ENCODE data around the gene SH3TC1. TPM values are rescaled to one million over a fixed set of nuclear protein-coding genes. Genes with fewer than 3 reads are reported as not detected.

The SH3TC1 gene
- total RNA-seq, 4 donors from 2014 or later: 15.0 to 78.6 (median 41.4) TPM

GRCh38 chr4:8262637-8263322, 63.7 kb downstream of the SH3TC1 start:
- in situ Hi-C loops (cut with MboI; ENCODE audit: low pct_ligation_motif_present in 1 of 4, low pct_unique_long_range_greater_than_20kb in 1 of 4, low sequenced_read_pairs in 3 of 4): no loop called here
- DNase-seq: no peak

GRCh38 chr4:8263397-8263796, 64.3 kb downstream of the SH3TC1 start:
- WGBS, 2 donors (ENCODE audit: low coverage in 1 of 2): 69 to 76% methylated on average over 10 of the region's 10 CpGs
- peaks cover 0 to 11% (median 3%) of the 10 kb centered on the region in 4 donors for H3K4me1 ChIP-seq
- H3K27ac ChIP-seq: no peak overlapping the region
- intact Hi-C loops (cut with DNase I; ENCODE audit: low total_unique reads): no loop called here
- no peaks in the 10 kb centered on the region for H3K9me3 ChIP-seq
- no peaks in the 10 kb centered on the region for H3K36me3 ChIP-seq
- no peak overlapping the region for H3K4me3 ChIP-seq
- DNase-seq: no peak
- TF ChIP-seq CTCF (IDR thresholded peaks at IDR 0.05): no peak
- TF ChIP-seq POLR2AphosphoS5 (IDR thresholded peaks at IDR 0.05): no peak
- TF ChIP-seq EP300 (IDR thresholded peaks at IDR 0.05; ENCODE audit: low read depth): no peak
- no peak for TF ChIP-seq POLR2A (IDR thresholded peaks at IDR 0.05)
- peaks cover 4% of the 10 kb centered on the region for H3K27me3 ChIP-seq
- in situ Hi-C loops (cut with MboI; ENCODE audit: low pct_ligation_motif_present in 1 of 4, low pct_unique_long_range_greater_than_20kb in 1 of 4, low sequenced_read_pairs in 3 of 4): no loop called here

More at GRCh38 chr4:8262637-8263322, 63.7 kb downstream of the SH3TC1 start:
- no peak overlapping the region for H3K27ac ChIP-seq
- no peaks in the 10 kb centered on the region for H3K36me3 ChIP-seq
- peaks cover 0 to 11% (median 3%) of the 10 kb centered on the region in 4 donors for H3K4me1 ChIP-seq
- intact Hi-C loops (cut with DNase I; ENCODE audit: low total_unique reads): no loop called here
- TF ChIP-seq POLR2AphosphoS5 (IDR thresholded peaks at IDR 0.05) (no peak), EP300 (IDR thresholded peaks at IDR 0.05; ENCODE audit: low read depth) (no peak), CTCF (IDR thresholded peaks at IDR 0.05) (no peak), POLR2A (IDR thresholded peaks at IDR 0.05) (no peak)
- 81% methylated on average over 22 of the region's 23 CpGs; no CpG with 5 or more reads in 1 of the 2 donors for WGBS, 2 donors (ENCODE audit: low coverage in 1 of 2)
- H3K9me3 ChIP-seq: no peaks in the 10 kb centered on the region
- no peaks in the 10 kb centered on the region for H3K27me3 ChIP-seq
- no peak overlapping the region for H3K4me3 ChIP-seq

GRCh38 chr4:8264106-8264505, 65.0 kb downstream of the SH3TC1 start:
- Histone ChIP-seq H3K4me3 (no peak overlapping the region), H3K36me3 (no peaks in the 10 kb centered on the region), H3K27ac (no peak overlapping the region), H3K9me3 (no peaks in the 10 kb centered on the region), H3K4me1 (peaks cover 0 to 13% (median 3%) of the 10 kb centered on the region in 4 donors), H3K27me3 (peaks cover 9% of the 10 kb centered on the region)
- in situ Hi-C loops (cut with MboI; ENCODE audit: low pct_ligation_motif_present in 1 of 4, low pct_unique_long_range_greater_than_20kb in 1 of 4, low sequenced_read_pairs in 3 of 4): no loop called here
- TF ChIP-seq CTCF (IDR thresholded peaks at IDR 0.05) (no peak), POLR2A (IDR thresholded peaks at IDR 0.05) (no peak), POLR2AphosphoS5 (IDR thresholded peaks at IDR 0.05) (no peak), EP300 (IDR thresholded peaks at IDR 0.05; ENCODE audit: low read depth) (no peak)
- WGBS, 2 donors (ENCODE audit: low coverage in 1 of 2): 83% methylated on average over 14 of the region's 14 CpGs; no CpG with 5 or more reads in 1 of the 2 donors
- intact Hi-C loops (cut with DNase I; ENCODE audit: low total_unique reads): no loop called here
- DNase-seq: no peak

- WGBS, 2 donors (ENCODE audit: low coverage in 1 of 2): 55 to 75% methylated on average over 4 to 20 of the region's 20 CpGs
- DNase-seq: no peak
- no peak for TF ChIP-seq POLR2A (IDR thresholded peaks at IDR 0.05)
- TF ChIP-seq POLR2AphosphoS5 (IDR thresholded peaks at IDR 0.05): no peak
- TF ChIP-seq CTCF (IDR thresholded peaks at IDR 0.05): no peak
- no peak for TF ChIP-seq EP300 (IDR thresholded peaks at IDR 0.05; ENCODE audit: low read depth)
- Histone ChIP-seq H3K36me3 (no peaks in the 10 kb centered on the region), H3K9me3 (no peaks in the 10 kb centered on the region), H3K4me3 (no peak overlapping the region), H3K4me1 (peaks cover 4 to 21% (median 8%) of the 10 kb centered on the region in 4 donors), H3K27ac (no peak overlapping the region), H3K27me3 (peaks cover 21% of the 10 kb centered on the region)
- intact Hi-C loops (cut with DNase I; ENCODE audit: low total_unique reads): no loop called here
- in situ Hi-C loops (cut with MboI; ENCODE audit: low pct_ligation_motif_present in 1 of 4, low pct_unique_long_range_greater_than_20kb in 1 of 4, low sequenced_read_pairs in 3 of 4): no loop called here
Observed at GRCh38 chr4:8265171-8265929, 66.3 kb downstream of the SH3TC1 start.

Measured in transverse colon (tissue), 4 donors.